Measurements from ENCODE around the gene CEP290. TPM values are rescaled to one million over a fixed set of nuclear protein-coding genes. Genes with fewer than 3 reads are reported as not detected.
A peak's percentile ranks its signal among the peaks of the same experiment; 100 is the strongest.

Gene CEP290
- total and polyA plus RNA-seq, 2 donors (not counting 3 experiments of a cell fraction or from before 2014, with no cell fraction given): 3.9 to 16.5 TPM

GRCh38 chr12:88036353-88036965 is 105.4 kb downstream of the CEP290 start:
- FAIRE-seq (no peak), DNase-seq (ENCODE audit: low read depth, low spot score) (peak; percentile 7)
- Histone ChIP-seq H4K20me1 (replicated peaks; ENCODE audit: control insufficient read depth, extremely low read depth, insufficient read depth, low read length) (no peaks in the 10 kb centered on the region), H3K9me1 (replicated peaks; ENCODE audit: control insufficient read depth, extremely low read depth, insufficient read depth, low read length) (no peaks in the 10 kb centered on the region), H2AFZ (ENCODE audit: low read depth, low read length) (no peak overlapping the region), H3K27ac (ENCODE audit: insufficient read depth, low read depth, low read length) (no peak overlapping the region), H3K9ac (replicated peaks; ENCODE audit: extremely low read depth, insufficient read depth, low read length) (peak overlapping the region; percentile 70), H3K79me2 (ENCODE audit: control insufficient read depth, insufficient read depth, low read length) (peaks cover 57% of the 10 kb centered on the region), H3K36me3 (ENCODE audit: control insufficient read depth in 2 of 2, extremely low read depth in 1 of 2, insufficient read depth in 2 of 2, low read length in 2 of 2) (no peaks in the 10 kb centered on the region), H3K27me3 (ENCODE audit: control insufficient read depth in 2 of 2, insufficient read depth in 2 of 2, low read length in 2 of 2) (no peaks in the 10 kb centered on the region), H3K4me3 (replicated peaks in 1 of 3; ENCODE audit: insufficient read depth in 1 of 3, low read depth in 1 of 3, low read length in 3 of 3) (peak overlapping the region; percentile 48 to 90 (median 63)), H3K4me1 (ENCODE audit: control insufficient read depth, extremely low read depth, insufficient read depth, low read length) (peaks cover 13% of the 10 kb centered on the region), H3K4me2 (ENCODE audit: insufficient read depth, low read length) (peak overlapping the region; percentile 96), H3K9me3 (replicated peaks; ENCODE audit: control insufficient read depth, insufficient read depth, low read length) (no peaks in the 10 kb centered on the region)
- CTCF ChIA-PET: no interaction called here
- POLR2A ChIA-PET: no interaction called here
- no TSS peak for BruUV-seq (replicated peaks)
- no peak for TF ChIP-seq MYC (IDR thresholded peaks at IDR 0.05; ENCODE audit: low read depth, low read length)
- intact Hi-C loops (cut with micrococcal nuclease) (no loop called here), dilution Hi-C loops (cut with MboI; ENCODE audit: extremely low pct_ligation_motif_present, low sequenced_read_pairs) (no loop called here)

- H2AFZ ChIP-seq (ENCODE audit: low read depth, low read length): peak overlapping the region; percentile 79
- DNase-seq (ENCODE audit: low read depth, low spot score) (no peak), FAIRE-seq (peak; percentile 4)
- H4K20me1 ChIP-seq (replicated peaks; ENCODE audit: control insufficient read depth, extremely low read depth, insufficient read depth, low read length): no peaks in the 10 kb centered on the region
- no peaks in the 10 kb centered on the region for H3K9me3 ChIP-seq (replicated peaks; ENCODE audit: control insufficient read depth, insufficient read depth, low read length)
- peaks cover 52% of the 10 kb centered on the region for H3K79me2 ChIP-seq (ENCODE audit: control insufficient read depth, insufficient read depth, low read length)
- H3K9ac ChIP-seq (replicated peaks; ENCODE audit: extremely low read depth, insufficient read depth, low read length): peak overlapping the region; percentile 70
- no peaks in the 10 kb centered on the region for H3K27me3 ChIP-seq (ENCODE audit: control insufficient read depth in 2 of 2, insufficient read depth in 2 of 2, low read length in 2 of 2)
- peaks cover 13% of the 10 kb centered on the region for H3K4me1 ChIP-seq (ENCODE audit: control insufficient read depth, extremely low read depth, insufficient read depth, low read length)
- dilution Hi-C loops (cut with MboI; ENCODE audit: extremely low pct_ligation_motif_present, low sequenced_read_pairs) (no loop called here), intact Hi-C loops (cut with micrococcal nuclease) (no loop called here)
- H3K4me3 ChIP-seq (replicated peaks in 1 of 3; ENCODE audit: insufficient read depth in 1 of 3, low read depth in 1 of 3, low read length in 3 of 3): peak overlapping the region; percentile 48 to 90 (median 63)
- BruUV-seq (replicated peaks): TSS peak; percentile 26
- no peak for TF ChIP-seq GATA2 (IDR thresholded peaks at IDR 0.05; ENCODE audit: insufficient read depth, insufficient read length, low read depth, low read length)
- TF ChIP-seq, protein P1, sequence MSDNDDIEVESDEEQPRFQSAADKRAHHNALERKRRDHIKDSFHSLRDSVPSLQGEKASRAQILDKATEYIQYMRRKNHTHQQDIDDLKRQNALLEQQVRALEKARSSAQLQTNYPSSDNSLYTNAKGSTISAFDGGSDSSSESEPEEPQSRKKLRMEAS (IDR thresholded peaks at IDR 0.05; ENCODE audit: insufficient read depth, insufficient read length): no peak
- no peak for TF ChIP-seq CTCF (IDR thresholded peaks at IDR 0.05; ENCODE audit: extremely low read depth in 1 of 2, insufficient read depth in 1 of 2, low read depth in 1 of 2, low read length in 2 of 2)
- TF ChIP-seq FOS (IDR thresholded peaks at IDR 0.05; ENCODE audit: borderline replicate concordance, insufficient read depth, low read length): no peak
- H3K27ac ChIP-seq (ENCODE audit: insufficient read depth, low read depth, low read length): peak overlapping the region; percentile 17
- H3K36me3 ChIP-seq (ENCODE audit: control insufficient read depth in 2 of 2, extremely low read depth in 1 of 2, insufficient read depth in 2 of 2, low read length in 2 of 2): no peaks in the 10 kb centered on the region
- H3K9me1 ChIP-seq (replicated peaks; ENCODE audit: control insufficient read depth, extremely low read depth, insufficient read depth, low read length): no peaks in the 10 kb centered on the region
- CTCF ChIA-PET: interaction anchor here (1.1 kb wide), 2 partner anchors 17 to 43 kb away, joined by 3 to 4 read pairs; no protein-coding TSS in a partner anchor
- POLR2A ChIA-PET: no interaction called here
- H3K4me2 ChIP-seq (ENCODE audit: insufficient read depth, low read length): peak overlapping the region; percentile 96
Measured at GRCh38 chr12:88035907-88036289, 106.0 kb downstream of the CEP290 start.

All from endothelial cell of umbilical vein (primary cell).